C4-2B (cell line): ENCODE data around the gene TXNRD1.

ENCODE experiments used
- H3K27ac ChIP-seq: fragments of 450-650 bp; 2 replicates; pipeline ENCODE4 v1.5.1; 2017
- CTCF ChIP-seq: fragments of 450-650 bp; conservative IDR thresholded peaks from 2 replicates; pipeline ENCODE4 v1.5.1; 2017; ENCODE audit warnings: mild to moderate bottlenecking
- ZFX ChIP-seq: fragments of 450-650 bp; IDR thresholded peaks from 2 replicates; pipeline ENCODE4 v1.6.1; 2017

Gene TXNRD1

DNA sequence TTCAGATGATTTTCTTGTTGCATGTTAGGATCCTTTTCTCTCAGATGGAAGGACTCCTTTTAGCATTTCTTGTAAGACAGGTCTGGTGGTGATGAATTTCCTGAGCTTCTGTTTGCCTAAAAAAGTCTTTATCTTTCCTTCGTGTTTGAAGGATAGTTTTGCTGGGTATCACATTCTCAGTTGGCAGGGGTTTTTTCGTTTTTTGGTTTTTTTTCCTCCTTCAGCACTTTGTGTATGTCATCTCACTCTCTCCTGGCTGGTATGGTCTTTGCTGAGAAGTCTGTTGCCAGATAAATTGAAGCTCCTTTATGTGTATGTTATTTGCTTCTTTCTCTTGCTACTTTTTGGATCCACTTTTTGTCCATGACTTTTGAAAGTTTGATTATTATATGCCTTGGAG lies 15.6 kb upstream of the TXNRD1 start:
- no peak overlapping the region for H3K27ac ChIP-seq
- TF ChIP-seq CTCF (no peak), ZFX (no peak)

DNA sequence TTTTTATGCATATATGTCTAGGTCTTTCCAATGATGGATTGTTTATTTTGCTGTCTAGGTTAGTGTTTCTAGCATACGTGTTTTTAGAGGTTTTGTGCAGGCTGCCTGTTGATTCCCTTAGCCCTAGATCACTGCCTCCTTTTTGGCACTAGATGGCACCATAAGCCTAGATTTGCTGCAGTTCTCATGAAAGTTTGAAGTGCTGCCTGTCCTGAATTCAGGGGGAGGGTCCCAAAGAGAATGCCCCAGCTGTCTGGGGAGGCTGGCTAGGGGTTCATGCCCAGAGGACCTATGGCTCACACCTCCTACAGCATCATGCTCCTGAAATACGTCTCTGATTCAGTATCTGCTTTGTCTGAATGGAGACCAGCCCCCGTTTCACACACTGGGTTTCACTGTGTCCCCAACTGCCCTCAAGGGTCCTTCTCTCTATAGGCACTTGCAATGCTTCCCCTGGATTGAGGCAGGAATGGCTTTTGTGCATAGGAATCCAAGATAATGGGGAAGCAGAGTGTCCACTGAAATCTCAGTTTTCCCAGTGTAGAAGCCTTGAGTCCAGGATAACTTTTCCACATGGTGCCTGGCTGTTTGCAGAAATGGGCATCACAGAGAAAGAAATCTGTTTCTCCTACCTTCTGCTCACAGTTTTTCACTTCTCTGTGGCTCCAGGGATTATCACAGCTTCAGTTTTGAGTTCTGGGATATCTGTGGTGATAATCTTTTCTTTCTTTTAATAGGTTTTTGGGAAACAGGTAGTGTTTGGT lies 14.2 kb upstream of the TXNRD1 start:
- peak; percentile 84 for TF ChIP-seq CTCF
- TF ChIP-seq ZFX: no peak
- H3K27ac ChIP-seq: no peak overlapping the region

GRCh38 chr12:104204690-104205480 lies 10.7 kb upstream of the TXNRD1 start:
- H3K27ac ChIP-seq: no peak overlapping the region
- no peak for TF ChIP-seq ZFX

DNA sequence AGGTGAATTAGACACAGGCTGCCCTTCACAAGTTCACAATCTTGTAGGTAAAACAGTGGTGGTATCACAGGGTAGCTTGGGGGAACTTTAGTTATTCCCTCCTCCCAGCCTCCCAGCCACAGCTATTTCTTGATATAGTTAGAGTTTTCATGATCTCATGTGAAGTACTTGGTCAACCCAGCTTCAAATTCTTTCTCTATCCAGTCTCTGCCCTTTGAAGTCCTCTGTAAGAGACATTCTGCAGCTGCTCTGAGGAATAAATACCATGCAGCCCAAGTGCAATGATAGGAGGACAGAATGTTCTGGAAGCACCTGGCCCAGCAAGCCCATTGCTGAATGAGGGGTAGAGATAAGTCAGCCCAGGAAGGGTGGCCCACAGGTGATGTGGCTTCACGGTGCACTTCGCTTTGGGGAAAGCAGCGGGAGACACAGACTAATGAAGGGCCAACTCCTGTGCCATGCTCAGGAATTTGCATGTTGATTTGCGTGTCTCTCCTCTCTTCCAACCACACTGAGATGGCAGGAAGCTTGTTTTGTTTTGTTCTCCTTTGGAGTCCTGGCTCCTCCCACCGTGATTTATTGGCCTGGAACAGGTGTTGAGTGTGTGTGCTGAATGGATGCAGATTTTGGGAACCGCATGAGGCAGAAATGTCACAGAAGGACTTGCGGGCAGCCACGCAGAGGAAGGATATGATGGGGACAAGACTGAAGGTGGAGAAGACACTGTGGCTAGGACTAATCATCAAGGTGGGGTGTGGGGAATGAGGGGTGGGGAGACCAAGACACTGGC lies 8.0 kb upstream of the TXNRD1 start:
- H3K27ac ChIP-seq: no peak overlapping the region
- no peak for TF ChIP-seq CTCF
- no peak for TF ChIP-seq ZFX

- H3K27ac ChIP-seq: no peak overlapping the region
- TF ChIP-seq CTCF (no peak), ZFX (no peak)
Observed at GRCh38 chr12:104212516-104212915, 3.1 kb upstream of the TXNRD1 start.

DNA sequence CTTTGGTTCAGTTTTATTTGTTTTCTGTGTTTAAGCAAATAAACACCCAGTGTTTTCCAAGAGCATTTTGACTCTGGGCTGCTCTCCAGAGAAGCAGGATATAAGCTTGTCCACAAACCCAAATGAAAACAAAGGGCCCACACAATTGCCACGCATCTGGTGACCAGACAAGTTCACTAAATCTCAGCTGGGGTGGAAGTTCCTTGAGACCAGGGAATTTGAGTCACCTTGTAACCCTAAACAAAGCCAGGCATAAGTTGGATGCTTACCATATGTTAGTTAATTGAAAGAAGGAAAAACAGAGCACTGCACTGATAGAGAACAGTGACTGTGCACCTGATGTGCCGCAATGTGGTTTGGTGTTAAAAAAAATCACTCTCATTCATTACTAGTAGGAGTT lies 1.6 kb upstream of the TXNRD1 start:
- peak overlapping the region; percentile 93 for H3K27ac ChIP-seq
- no peak for TF ChIP-seq ZFX
- TF ChIP-seq CTCF: no peak

GRCh38 chr12:104216521-104216924 lies 944 bp downstream of the TXNRD1 start:
- TF ChIP-seq ZFX (no peak), CTCF (no peak)
- H3K27ac ChIP-seq: peak overlapping the region; percentile 93

DNA sequence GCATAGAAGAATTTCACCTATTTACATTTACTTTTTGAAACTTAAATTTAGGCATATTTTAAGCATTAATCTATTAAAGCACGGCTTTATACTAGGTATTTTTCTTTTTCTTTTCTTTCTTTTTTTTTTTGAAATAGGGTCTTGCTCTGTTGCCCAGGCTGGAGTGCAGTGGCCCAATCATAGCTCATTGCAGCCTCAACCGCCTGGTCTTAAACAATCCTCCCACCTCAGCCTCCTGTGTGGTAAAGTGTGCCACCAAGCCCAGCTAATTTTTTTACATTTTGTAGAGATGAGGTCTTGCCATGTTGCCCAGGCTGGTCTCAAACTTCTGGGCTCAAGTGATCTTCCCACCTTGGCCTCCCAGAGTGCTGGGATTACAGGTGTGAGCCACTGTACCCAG lies 2.9 kb downstream of the TXNRD1 start:
- H3K27ac ChIP-seq: peak overlapping the region; percentile 93
